Natural killer cell (primary cell): ENCODE measurements around the gene ASGR1. TPM values are rescaled to one million over a fixed set of nuclear protein-coding genes. Genes with fewer than 3 reads are reported as not detected.

Source experiments
- ATAC-seq, 3 donors: fragments of 150-1000 bp in 2 of 3; fragments of 200-7000 bp in 1 of 3; cut with Tn5 transposase; 1 replicate in 1 of 3; 2 replicates in 2 of 3; pipeline ENCODE4 v1.10.0; 2021; ENCODE audit warnings: mild to moderate bottlenecking in 2 of 3, moderate library complexity in 2 of 3
- DNase-seq, 2 donors: peaks; one replicate each; pipeline versions ENCODE4 v3.0.0 to v3.0.0-alpha.2; 2013 to 2021; ENCODE audit warnings: mixed read lengths in 1 of 2
- H3K27ac ChIP-seq: one replicate; pipeline ENCODE4 v1.5.1; 2013; ENCODE audit warnings: mild to moderate bottlenecking, low read length
- H3K27me3 ChIP-seq: one replicate; pipeline ENCODE4 v1.6.1; 2013; ENCODE audit warnings: low read length; ENCODE audit not compliant: control insufficient read depth, insufficient read depth
- H3K36me3 ChIP-seq: one replicate; pipeline ENCODE4 v1.6.1; 2013; ENCODE audit warnings: low read length; ENCODE audit not compliant: control insufficient read depth, insufficient read depth
- H3K4me1 ChIP-seq: one replicate; pipeline ENCODE4 v1.6.1; 2013; ENCODE audit warnings: low read length; ENCODE audit not compliant: control insufficient read depth, insufficient read depth
- H3K4me3 ChIP-seq: one replicate; pipeline ENCODE4 v1.5.1; 2013; ENCODE audit warnings: low read length
- H3K9me3 ChIP-seq: one replicate; pipeline ENCODE4 v1.6.1; 2013; ENCODE audit warnings: low read length; ENCODE audit not compliant: control insufficient read depth, insufficient read depth
- H3K27ac Mint-ChIP-seq, 2 donors: one replicate each; pipeline ENCODE4 v1.8.0; 2022; ENCODE audit warnings: mild to moderate bottlenecking in 2 of 2, mixed read lengths in 2 of 2, moderate library complexity in 1 of 2
- H3K27me3 Mint-ChIP-seq, 2 donors: one replicate each; pipeline ENCODE4 v1.8.0; 2022; ENCODE audit warnings: low read depth in 2 of 2, mixed read lengths in 2 of 2
- H3K36me3 Mint-ChIP-seq: one replicate; pipeline ENCODE4 v1.8.0; 2022; ENCODE audit warnings: mixed read lengths
- H3K4me1 Mint-ChIP-seq, 2 donors: one replicate each; pipeline ENCODE4 v1.8.0; 2022; ENCODE audit warnings: mixed read lengths in 2 of 2
- H3K4me3 Mint-ChIP-seq: one replicate; pipeline ENCODE4 v1.8.0; 2022; ENCODE audit warnings: mild to moderate bottlenecking, moderate library complexity, mixed read lengths
- H3K9me3 Mint-ChIP-seq, 2 donors: one replicate each; pipeline ENCODE4 v1.8.0; 2022; ENCODE audit warnings: mixed read lengths in 2 of 2
- WGBS: methylation state at CpG from one replicate; pipeline ENCODE4 v1.1.7; 2013; ENCODE audit warnings: missing lambda C conversion rate; ENCODE audit not compliant: insufficient coverage; 5-methylcytosine and 5-hydroxymethylcytosine counted together
- intact Hi-C: fragments of 100-400 bp; cut with micrococcal nuclease; formaldehyde crosslinking; loops from one replicate; pipeline ENCODE4 v1.14.2; 2022
- total RNA-seq, 4 donors: library from RNA; stranded (reverse); fragments of 120-200 nt in 1 of 4; gene quantifications; one replicate each; pipeline versions ENCODE4 v1.2.3 to v1.2.4, GENCODE V29; 2013 to 2022
- TF ChIP-seq, protein P1 (sequence below): fragments of 200-600 bp; IDR thresholded peaks from one replicate; pipeline ENCODE4 v1.8.0; 2022; ENCODE audit warnings: antibody characterized with exemption

Gene ASGR1
- total RNA-seq, 3 donors from 2014 or later (not counting 1 experiment from before 2014, with no cell fraction given), result 0.35 to 1.4 TPM; not detected in 1

DNA sequence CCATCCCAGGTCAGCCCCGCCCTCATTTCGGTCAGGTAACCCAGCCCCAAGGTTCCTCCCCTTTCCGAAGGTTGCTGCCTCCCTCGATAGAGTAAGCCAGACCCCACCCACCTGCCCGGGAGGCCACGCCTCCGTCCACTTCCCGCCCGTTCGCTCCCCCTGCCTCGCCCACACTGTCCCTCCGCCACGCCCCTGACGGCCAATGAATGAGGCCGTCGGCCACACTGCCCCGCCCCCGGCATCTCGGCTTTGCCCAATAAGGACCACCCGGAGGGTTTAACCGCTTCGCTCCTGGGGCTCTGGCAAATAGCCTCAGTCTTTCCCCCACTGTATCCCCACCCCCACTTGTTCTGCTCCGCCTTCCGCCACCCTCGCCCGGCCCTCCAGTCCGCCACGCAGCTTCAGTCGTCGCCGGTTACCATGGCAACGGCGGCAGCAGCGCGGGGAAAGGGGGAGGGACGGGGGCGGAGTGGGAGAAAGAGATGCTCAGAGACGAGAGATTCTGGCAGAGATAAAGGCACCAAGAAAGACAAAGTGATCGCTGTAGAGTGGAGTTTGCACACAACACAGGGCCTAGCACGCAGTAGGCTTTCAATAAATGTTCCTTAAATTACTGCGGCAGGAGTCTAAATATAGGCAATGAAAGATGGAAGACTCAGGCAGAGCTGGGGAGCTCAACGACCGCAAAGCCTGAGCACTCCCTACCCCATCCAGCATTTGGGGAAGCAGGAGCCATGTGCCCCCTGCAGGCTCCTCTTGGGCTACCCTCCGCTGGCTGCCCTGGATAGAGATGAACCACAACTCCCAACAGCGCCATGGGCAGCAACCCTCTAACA lies 35.3 kb upstream of the ASGR1 start:
- Mint-ChIP-seq H3K4me3 (peak overlapping the region; percentile 89), H3K27ac (peak overlapping the region; percentile 87 to 99), H3K27me3 (peaks cover 7 to 16% of the 10 kb centered on the region in 2 donors), H3K9me3 (no peaks in the 10 kb centered on the region), H3K36me3 (no peaks in the 10 kb centered on the region), H3K4me1 (peaks cover 18 to 48% of the 10 kb centered on the region in 2 donors)
- ATAC-seq, result peak; percentile 86 to 97 (median 87)
- Histone ChIP-seq H3K27me3 (no peaks in the 10 kb centered on the region), H3K27ac (peak overlapping the region; percentile 67), H3K36me3 (no peaks in the 10 kb centered on the region), H3K9me3 (no peaks in the 10 kb centered on the region), H3K4me1 (peaks cover 41% of the 10 kb centered on the region), H3K4me3 (peak overlapping the region; percentile 34)
- TF ChIP-seq, protein P1, sequence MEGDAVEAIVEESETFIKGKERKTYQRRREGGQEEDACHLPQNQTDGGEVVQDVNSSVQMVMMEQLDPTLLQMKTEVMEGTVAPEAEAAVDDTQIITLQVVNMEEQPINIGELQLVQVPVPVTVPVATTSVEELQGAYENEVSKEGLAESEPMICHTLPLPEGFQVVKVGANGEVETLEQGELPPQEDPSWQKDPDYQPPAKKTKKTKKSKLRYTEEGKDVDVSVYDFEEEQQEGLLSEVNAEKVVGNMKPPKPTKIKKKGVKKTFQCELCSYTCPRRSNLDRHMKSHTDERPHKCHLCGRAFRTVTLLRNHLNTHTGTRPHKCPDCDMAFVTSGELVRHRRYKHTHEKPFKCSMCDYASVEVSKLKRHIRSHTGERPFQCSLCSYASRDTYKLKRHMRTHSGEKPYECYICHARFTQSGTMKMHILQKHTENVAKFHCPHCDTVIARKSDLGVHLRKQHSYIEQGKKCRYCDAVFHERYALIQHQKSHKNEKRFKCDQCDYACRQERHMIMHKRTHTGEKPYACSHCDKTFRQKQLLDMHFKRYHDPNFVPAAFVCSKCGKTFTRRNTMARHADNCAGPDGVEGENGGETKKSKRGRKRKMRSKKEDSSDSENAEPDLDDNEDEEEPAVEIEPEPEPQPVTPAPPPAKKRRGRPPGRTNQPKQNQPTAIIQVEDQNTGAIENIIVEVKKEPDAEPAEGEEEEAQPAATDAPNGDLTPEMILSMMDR, result peak; percentile 18
- intact Hi-C loops, result loop anchor here (1.0 to 10.0 kb wide), 4 partner anchors 9 to 470 kb away; partner anchors contain the start of genes CTDNEP1, DVL2, ELP5 and TP53
- DNase-seq, result peak; percentile 97 to 98
- under 1% methylated on average over 45 of the region's 45 CpGs for WGBS

DNA sequence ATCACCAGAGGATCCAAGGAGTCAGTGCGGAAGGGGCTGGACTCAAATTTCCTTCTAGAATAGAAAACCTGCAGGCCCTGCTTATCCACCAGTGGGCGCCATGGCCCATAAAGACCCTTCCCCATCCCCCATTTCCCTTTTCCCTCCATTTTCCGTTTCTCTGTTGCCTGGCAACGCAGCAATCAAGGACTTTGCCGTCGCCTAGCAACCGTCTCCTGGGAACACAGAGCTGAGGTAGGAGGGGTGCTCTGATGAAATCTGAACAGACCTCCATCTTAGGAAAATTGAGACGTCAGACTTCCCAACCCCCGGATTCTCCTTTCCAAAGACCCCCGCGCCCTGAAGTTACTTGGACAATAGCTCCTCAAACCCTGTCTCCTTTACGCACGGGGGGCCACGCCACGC lies 34.7 kb upstream of the ASGR1 start:
- Histone ChIP-seq H3K36me3 (no peaks in the 10 kb centered on the region), H3K4me3 (peak overlapping the region; percentile 34), H3K4me1 (peaks cover 35% of the 10 kb centered on the region), H3K27ac (peak overlapping the region; percentile 67), H3K9me3 (no peaks in the 10 kb centered on the region), H3K27me3 (no peaks in the 10 kb centered on the region)
- peaks cover 7 to 16% of the 10 kb centered on the region in 2 donors for H3K27me3 Mint-ChIP-seq
- H3K4me3 Mint-ChIP-seq, result peak overlapping the region; percentile 89
- 4% methylated on average over 15 of the region's 15 CpGs for WGBS
- H3K4me1 Mint-ChIP-seq, result peaks cover 16 to 42% of the 10 kb centered on the region in 2 donors
- no peaks in the 10 kb centered on the region for H3K36me3 Mint-ChIP-seq
- TF ChIP-seq, protein P1, result no peak
- intact Hi-C loops, result loop anchor here (1.0 to 10.0 kb wide), 3 partner anchors 9 to 471 kb away; partner anchors contain the start of genes DVL2, TP53 and WRAP53
- DNase-seq (peak in 1 of 2 donors; percentile 94), ATAC-seq (peak in 2 of 3 donors; percentile 0 to 1)
- no peaks in the 10 kb centered on the region for H3K9me3 Mint-ChIP-seq
- peak overlapping the region; percentile 87 to 99 for H3K27ac Mint-ChIP-seq

DNA sequence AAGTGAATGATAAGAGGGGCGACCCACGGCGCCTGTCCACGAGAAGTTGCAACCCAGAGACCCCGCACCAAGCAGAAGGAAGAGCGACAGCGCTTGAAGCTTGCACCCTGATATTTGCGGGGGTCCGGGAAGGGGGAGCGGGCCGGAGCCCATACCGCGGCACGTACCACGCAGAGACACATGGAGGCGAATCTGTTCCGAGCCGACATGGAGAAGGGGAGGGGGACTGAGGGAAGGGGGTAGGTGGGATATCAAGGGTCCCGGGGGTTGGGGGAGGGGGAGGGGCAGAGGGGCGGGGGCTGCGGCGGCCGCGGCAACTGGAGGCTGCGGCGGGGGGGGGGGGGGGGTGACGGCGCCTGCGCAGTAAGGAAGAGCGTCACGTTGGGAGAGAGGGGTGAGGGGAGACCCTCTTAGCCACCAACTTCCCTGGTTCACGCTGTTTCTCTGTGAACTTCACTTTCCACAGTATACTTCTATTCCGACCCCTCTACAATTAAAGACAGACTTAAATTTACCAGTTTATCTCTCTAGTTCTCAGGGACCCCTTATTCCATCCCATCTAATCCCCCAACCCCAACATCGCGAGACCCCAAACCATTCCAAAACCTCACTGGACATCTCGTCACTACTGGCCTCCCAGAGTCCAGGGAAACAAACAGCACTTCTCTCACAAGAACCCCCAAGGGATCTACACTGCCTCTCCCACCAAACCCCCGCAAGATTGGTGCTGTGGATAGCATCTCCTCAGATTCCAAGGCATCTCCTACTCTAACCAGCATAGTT lies 32.5 kb upstream of the ASGR1 start:
- ATAC-seq, result no peak
- Histone ChIP-seq H3K27ac (no peak overlapping the region), H3K36me3 (no peaks in the 10 kb centered on the region), H3K4me3 (no peak overlapping the region), H3K9me3 (no peaks in the 10 kb centered on the region), H3K27me3 (no peaks in the 10 kb centered on the region), H3K4me1 (peaks cover 23% of the 10 kb centered on the region)
- Mint-ChIP-seq H3K9me3 (no peaks in the 10 kb centered on the region), H3K4me3 (no peak overlapping the region), H3K36me3 (no peaks in the 10 kb centered on the region), H3K27me3 (peaks cover 7 to 16% of the 10 kb centered on the region in 2 donors), H3K4me1 (peaks cover 16 to 31% of the 10 kb centered on the region in 2 donors), H3K27ac (peak overlapping the region; percentile 27 to 45)
- TF ChIP-seq, protein P1, result no peak
- intact Hi-C loops, result loop anchor here (10.0 kb wide), 1 partner anchor 473 kb away; the partner anchor contains the start of genes TP53 and WRAP53
- DNase-seq, result no peak
- 66% methylated on average over 22 of the region's 37 CpGs for WGBS
